DMS153 treated with DMSO at 0.1 percent for 48 hours (cell line): ENCODE data around the gene SORCS2.

Experiments used
- DNase-seq: peaks from one replicate; lab custom pipeline; 2025; ENCODE audit not compliant: unreplicated experiment; lab: John Stamatoyannopoulos, UW

The SORCS2 gene

GRCh38 chr4:7655511-7656243 is 463.3 kb downstream of the SORCS2 start:
- no peak for DNase-seq

- DNase-seq = no peak
These were observed 464.0 kb downstream of the SORCS2 start for GRCh38 chr4:7656244-7656800.

GRCh38 chr4:7657545-7658297 is 465.4 kb downstream of the SORCS2 start:
- DNase-seq = no peak

- no peak for DNase-seq
These were observed 466.2 kb downstream of the SORCS2 start for GRCh38 chr4:7658341-7659204.

- DNase-seq = no peak
These were observed 467.3 kb downstream of the SORCS2 start for GRCh38 chr4:7659429-7660175.

GRCh38 chr4:7660176-7661039 is 468.1 kb downstream of the SORCS2 start:
- no peak for DNase-seq

- no peak for DNase-seq
These were observed 468.9 kb downstream of the SORCS2 start for GRCh38 chr4:7661066-7661748.

- no peak for DNase-seq
These were observed 469.6 kb downstream of the SORCS2 start for GRCh38 chr4:7661846-7662506.

- no peak for DNase-seq
These were observed 470.1 kb downstream of the SORCS2 start for GRCh38 chr4:7662507-7662846.

- DNase-seq = no peak
These were observed 470.8 kb downstream of the SORCS2 start for GRCh38 chr4:7663075-7663541.

GRCh38 chr4:7664106-7664505 is 471.8 kb downstream of the SORCS2 start:
- DNase-seq = no peak

- DNase-seq = no peak
These were observed 473.0 kb downstream of the SORCS2 start for GRCh38 chr4:7665321-7665720.

GRCh38 chr4:7666011-7666410 is 473.7 kb downstream of the SORCS2 start:
- no peak for DNase-seq

- no peak for DNase-seq
These were observed 474.4 kb downstream of the SORCS2 start for GRCh38 chr4:7666744-7667143.

GRCh38 chr4:7668271-7668670 is 475.9 kb downstream of the SORCS2 start:
- no peak for DNase-seq

- DNase-seq = no peak
These were observed 476.5 kb downstream of the SORCS2 start for GRCh38 chr4:7668826-7669225.

GRCh38 chr4:7672601-7673000 is 480.3 kb downstream of the SORCS2 start:
- DNase-seq = no peak

GRCh38 chr4:7673121-7673520 is 480.8 kb downstream of the SORCS2 start:
- no peak for DNase-seq

- DNase-seq = no peak
These were observed 482.4 kb downstream of the SORCS2 start for GRCh38 chr4:7674706-7675105.
